ENCODE measurements around the gene MYO5B. TPM values are rescaled to one million over a fixed set of nuclear protein-coding genes. Genes with fewer than 3 reads are reported as not detected.
"Not testable (repeated sequence)": the region's sequence is repeated elsewhere in the genome, so short reads cannot be mapped to it uniquely, and the experiment has no call there.

MYO5B gene
- polyA plus RNA-seq, 4 donors = 6.2 to 30.2 (median 28.3) TPM

DNA sequence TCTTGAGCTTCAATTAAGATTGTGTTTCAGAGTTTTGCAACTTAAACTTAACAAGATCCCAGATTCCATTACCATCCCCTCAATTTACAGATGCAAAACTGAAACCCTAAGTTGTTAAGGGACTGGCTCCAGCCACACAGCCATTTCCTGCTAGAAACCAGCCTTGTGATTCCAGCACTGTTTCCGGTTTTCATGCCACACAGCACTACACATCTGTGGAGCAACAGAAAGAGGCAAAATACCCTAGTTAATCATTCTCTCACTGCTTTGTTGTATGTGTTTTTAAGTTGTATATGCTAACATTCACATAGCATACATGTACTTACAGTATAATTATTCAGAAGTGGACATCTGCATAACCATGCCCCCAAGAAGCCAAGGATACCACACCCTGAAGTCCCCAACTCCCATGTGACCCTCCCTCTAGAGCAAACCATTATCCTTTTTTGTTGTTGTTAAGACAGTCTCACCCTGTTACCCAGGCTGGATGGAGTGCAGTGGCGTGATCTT is 87.4 kb downstream of the MYO5B start:
- DNase-seq (ENCODE audit: low read depth in 4 of 4, low spot score in 3 of 4) = no peak

DNA sequence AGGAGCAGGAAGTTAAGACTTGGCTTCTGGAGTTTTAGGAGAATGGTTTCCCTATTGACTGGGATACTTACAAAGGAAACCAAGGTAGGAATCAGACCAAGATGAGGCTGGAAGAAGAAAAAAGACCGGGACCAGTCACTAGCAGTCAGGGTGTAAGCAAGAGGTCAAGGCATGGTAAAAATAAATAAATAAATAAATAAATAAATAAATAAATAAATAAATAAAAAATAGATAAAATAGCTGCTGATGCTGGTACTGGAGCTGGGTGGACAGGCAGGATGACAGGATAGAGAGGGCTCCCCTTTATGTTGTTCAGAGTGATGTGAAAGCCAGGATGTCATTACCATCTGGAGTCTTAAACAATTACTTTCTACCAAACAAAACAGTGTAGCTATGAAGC is 89.9 kb downstream of the MYO5B start:
- DNase-seq (ENCODE audit: low read depth in 4 of 4, low spot score in 3 of 4) = no peak

DNA sequence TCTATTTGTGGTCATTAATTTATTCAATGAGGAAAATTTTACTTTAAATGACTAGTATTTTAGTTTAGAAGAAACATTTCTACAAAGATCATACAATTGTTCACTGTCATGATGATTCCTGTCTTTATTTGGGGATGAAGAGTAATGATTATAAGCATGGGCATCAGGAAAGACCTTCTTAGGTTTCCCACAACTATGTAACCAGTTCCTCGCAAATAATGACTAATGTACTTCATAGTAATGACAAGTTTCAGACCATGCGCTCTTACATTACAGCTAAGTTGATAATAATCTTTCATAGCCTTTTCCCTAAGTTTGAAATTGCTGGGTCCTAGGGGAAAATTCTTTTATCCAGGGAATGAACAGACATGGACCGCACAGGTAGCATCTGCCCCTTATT is 90.5 kb downstream of the MYO5B start:
- DNase-seq (ENCODE audit: low read depth in 4 of 4, low spot score in 3 of 4) = no peak

DNA sequence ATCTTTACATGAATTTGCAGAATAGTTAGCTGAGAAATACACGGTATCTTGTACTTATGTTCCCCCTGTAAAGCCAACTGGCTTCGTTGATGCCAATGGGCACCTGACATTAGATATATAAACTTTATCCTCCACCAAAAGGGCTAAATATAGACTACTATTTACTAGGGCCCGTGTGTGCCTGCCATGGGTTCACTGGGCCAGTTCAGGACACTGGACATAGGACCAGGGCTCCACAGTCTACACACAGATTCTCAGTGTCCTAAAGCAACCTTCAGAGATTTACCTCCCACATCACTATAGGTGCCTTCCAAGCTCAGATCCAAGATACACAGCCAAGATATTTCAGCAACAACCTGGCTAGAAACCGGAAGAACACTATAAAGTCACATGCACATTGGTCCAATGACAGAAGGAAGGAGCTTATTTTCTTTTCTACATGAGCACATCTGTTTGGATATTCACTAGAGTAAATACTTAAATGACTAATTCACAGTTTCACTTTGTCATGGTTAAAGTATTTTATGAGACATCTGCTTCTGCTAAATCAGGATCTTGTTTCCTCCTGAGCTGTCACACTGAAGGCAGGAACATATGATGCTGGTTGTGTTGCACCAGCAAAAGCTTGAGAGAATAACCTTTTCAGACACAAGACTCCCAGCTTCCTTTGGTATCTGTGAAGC is 95.1 kb downstream of the MYO5B start:
- no peak for DNase-seq (ENCODE audit: low read depth in 4 of 4, low spot score in 3 of 4)

DNA sequence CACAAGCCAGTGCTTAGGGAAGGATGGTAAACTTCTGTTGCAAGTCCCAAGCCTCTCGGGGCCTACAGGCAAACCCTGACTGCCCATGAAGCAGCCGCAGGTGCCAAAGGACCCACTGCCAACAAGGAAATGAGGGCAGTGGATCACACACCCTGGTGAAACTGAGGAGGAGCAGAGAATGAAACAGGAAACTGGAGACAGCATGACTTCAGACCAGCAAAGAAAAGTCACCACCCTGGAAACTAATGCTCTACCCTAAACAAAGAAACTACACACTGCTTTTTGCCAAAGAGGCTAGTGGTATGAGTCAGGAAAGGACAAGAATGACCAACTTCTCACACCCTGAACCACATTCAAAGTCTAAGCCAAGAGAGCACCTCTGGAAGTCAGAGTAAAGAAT is 97.2 kb downstream of the MYO5B start:
- no peak for DNase-seq (ENCODE audit: low read depth in 4 of 4, low spot score in 3 of 4)

DNA sequence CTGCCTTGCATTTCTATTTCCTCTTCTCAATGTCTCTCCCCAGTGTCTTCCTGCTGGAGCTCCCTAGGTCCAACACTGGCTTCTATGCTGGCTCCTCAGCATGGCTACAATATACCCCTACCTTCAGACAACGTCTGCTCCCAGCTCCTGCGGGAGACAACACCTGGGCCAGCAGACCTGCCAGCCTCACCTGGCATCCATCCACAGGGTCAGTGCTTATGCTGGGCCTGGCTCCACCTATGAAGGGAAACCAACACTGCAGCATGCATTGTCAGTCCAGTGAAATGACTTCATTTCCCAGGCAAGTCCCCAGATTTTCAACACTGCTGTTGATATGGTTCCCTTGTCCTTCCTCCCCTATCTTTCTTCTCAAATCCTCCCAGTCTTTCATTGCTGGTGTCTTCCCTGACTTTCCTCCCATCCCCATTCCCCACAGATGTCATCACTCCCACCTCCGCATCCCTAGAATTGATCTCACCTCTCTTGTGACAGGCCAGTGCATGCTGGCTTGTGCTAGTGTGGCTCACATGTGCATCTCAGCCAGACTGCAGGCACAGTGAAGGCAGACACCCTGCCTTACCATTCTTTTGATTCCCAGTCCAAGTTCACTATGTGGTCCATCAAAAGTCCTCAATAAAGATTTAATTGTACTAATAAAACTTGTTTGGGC is 98.0 kb downstream of the MYO5B start:
- no peak for DNase-seq (ENCODE audit: low read depth in 4 of 4, low spot score in 3 of 4)

DNA sequence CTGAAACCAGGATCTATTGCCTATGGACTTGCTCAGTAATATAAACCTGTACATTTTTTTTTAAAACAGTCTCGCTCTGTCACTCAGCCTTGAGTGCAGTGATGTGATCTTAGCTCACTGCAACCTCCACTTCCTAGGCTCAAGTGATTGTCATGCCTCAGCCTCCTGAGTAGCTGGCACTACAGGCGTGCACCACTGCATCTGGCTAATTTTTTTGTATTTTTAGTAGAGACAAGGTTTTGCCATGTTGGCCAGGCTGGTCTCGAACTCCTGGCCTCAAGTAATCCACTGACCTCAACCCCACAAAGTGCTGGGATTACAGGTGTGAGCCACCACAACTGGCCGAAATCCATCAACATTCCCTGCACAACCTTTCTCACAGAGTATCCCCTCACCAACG is 100.2 kb downstream of the MYO5B start:
- DNase-seq (ENCODE audit: low read depth in 4 of 4, low spot score in 3 of 4) = not testable (repeated sequence)

DNA sequence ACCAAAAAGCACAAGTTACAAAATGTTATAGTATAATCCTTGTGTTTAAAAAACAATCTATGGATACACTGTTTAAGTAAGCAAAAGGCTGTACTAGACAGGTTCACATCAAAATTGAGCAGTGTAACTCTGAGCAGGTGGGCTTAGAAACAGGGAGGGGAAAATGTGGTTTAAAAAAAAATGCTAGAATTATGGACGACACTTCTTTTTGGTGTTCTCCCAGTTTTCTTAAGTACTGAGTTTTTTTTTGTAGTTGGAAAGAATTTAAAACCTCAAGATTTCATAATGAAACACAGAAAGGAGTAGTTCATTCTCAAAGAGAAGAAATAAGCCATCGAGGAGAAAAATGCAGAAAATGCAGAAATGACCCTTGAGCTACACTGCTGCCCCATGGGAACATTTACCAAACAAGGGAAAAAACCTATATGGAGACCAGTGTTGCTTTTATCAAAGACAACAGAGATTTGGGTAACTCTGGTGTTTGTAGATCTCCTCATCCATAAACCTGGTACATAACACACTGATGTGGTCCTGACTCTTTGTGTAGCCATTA is 100.7 kb downstream of the MYO5B start:
- no peak for DNase-seq (ENCODE audit: low read depth in 4 of 4, low spot score in 3 of 4)

DNA sequence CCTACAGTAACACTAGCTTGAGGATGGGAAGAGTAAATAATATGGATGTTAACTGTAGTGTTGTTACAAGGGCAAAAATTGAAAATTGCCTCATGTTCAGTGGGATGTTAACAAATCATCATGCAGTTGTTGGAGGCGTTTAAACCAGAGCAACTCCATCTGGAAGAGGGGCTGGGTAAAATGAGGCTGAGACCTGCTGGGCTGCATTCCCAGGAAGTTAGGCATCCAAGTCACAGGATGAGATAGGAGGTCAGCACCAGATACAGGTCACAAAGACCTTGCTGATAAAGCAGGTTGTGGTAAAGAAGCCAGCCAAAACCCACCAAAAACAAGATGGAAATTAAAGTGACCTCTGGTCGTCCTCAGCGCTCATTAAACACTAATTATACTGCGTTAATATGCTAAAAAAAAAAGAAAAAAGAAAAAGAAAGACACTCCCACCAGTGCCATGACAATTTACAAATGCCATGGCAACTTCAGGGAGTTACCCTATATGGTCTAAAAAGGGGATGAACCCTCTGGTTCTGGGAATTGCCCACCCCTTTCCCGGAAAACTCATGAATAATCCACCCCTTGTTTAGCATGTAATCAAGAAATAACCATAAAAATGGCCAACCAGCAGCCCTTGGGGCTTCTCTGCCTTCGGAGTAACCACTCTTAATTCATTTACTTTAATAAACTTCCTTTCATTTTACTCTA is 101.4 kb downstream of the MYO5B start:
- DNase-seq (ENCODE audit: low read depth in 4 of 4, low spot score in 3 of 4) = no peak

DNA sequence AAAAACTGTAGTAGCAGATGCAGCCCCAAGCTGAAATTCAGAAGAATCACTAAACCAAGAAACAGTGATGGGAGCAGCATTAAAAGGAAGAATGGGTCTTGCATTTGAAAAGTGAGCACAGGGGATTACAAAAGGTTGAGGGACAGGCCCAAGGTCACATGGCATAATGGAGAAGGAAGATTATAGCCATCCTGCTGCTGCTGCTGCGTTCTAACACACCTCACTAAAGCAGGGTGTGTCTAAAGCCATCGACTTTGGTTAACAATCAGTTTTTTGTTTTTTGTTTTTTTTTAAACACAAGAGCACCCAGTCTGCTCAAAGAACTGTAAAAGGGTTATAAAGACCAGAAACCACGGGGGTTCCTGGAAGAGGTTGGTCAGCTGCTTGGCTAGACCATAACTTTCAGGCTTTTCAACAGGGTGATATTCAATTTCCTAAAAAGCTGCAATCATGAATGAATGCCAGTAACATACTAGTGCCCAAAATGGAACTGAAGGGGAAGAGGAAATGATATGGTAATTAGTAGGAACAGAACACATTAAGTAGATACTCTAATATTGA is 102.6 kb downstream of the MYO5B start:
- DNase-seq (ENCODE audit: low read depth in 4 of 4, low spot score in 3 of 4) = no peak

DNA sequence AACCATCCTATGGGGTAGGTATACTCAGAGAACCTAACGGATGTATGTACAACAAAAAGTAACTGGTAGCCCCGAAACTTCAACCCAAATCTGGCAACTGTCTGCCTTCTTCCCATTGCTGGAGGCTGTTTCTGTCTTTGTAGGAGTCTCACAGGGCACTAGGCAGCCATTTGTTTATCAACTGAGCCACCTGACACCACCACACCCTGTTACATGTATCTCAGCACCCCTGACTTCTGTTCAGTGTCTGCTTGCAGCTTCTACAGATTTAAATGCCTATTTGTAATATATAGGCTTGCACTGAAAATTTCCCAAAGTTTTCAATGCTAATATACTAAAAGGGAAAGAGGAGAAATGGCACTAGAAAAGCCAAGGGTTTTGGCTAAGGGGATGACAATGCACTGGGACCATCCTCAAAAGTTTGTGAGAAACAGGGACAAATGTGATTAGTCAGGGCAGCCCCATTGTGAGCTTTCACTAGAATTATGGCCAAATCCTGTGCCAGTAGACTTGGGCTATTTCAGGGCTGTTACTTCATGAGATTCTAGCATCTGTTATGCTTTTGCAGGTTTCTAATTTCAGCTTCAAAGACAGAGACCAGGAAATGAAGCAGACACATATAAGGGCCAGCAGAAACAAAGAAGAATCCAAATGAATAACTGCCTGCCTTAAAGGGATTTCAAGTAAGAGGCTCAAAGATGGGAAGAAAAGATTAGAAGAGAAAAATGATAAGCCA is 103.3 kb downstream of the MYO5B start:
- no peak for DNase-seq (ENCODE audit: low read depth in 4 of 4, low spot score in 3 of 4)

DNA sequence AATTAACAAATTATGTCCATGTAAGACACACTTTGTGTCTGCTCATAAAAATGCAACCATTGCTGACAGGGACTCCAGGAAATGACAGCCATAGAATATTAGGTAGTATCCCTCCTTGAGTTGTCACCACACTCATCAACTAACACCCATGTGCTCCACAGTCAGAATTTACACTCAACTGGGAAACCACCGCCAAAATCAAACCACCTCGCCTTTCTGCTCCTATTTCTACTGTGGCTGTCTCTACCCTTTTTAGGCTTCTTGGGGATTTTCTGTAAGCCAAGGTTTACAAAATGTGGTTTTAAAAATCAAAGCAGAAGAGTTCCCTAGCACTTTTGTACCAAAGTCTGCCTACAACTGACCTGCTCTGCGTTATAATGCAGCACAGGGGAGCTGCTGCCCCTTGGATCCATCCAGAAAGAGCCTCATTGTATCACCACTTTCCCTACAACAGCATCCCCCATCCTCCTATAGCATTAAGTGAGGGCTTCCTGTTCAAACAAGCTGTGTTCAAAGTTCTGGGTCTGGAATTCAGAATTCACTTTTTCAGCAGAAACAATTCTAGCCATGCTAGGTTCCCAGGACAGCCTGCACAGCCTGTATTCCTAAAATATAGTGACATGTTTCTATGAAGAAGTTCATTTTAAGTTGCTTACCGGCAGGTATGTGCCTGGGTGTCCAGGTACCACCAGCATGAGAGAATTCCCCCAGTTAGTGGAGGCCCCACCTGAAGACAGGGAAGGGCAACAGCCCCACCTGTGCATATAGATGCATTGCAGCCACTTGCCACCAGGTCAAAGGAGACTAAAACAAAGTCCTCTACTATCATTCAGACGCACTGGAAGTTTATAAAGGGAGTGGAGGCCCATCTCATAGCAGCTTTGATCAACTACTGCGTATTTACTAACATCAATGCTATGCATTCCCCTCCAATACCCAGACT is 104.3 kb downstream of the MYO5B start:
- DNase-seq (ENCODE audit: low read depth in 4 of 4, low spot score in 3 of 4) = no peak

DNA sequence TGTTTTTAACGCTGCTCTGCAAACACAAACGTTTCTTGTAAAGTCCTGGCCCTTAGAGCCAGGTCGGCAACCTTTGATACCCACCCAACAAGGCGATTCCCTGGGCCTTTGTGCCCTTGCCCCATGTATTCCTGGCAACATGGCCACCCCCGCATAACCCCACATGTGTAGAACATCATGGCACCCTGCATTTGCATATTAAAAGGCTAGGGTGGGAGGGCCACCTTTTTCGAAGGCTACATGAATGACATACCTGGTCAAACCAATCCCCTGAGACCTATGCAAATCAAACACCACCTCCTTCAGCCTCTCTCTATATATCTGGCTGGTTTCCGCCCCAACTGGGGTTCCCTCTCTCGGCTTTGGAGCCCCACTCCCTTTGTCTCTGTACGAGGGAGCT is 105.2 kb downstream of the MYO5B start:
- no peak for DNase-seq (ENCODE audit: low read depth in 4 of 4, low spot score in 3 of 4)

DNA sequence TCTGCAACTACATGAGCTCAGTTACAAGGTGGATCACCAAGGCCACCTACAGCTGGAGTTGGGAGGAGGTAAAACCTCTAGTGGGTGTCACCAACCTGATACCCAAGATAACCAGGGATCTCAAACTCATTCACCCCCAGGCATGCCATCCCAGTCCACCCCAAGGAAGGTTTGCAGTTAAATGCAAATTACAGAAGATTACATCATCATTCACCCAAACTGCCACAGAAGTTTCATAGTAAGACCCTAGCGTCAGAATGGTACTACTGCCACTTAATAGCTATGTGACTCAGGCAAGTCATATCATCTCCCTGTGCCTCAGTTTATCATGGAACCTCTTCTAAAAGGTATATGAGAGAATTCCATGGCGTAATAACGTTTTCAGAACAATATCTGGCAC is 111.2 kb downstream of the MYO5B start:
- no peak for DNase-seq (ENCODE audit: low read depth in 4 of 4, low spot score in 3 of 4)

DNA sequence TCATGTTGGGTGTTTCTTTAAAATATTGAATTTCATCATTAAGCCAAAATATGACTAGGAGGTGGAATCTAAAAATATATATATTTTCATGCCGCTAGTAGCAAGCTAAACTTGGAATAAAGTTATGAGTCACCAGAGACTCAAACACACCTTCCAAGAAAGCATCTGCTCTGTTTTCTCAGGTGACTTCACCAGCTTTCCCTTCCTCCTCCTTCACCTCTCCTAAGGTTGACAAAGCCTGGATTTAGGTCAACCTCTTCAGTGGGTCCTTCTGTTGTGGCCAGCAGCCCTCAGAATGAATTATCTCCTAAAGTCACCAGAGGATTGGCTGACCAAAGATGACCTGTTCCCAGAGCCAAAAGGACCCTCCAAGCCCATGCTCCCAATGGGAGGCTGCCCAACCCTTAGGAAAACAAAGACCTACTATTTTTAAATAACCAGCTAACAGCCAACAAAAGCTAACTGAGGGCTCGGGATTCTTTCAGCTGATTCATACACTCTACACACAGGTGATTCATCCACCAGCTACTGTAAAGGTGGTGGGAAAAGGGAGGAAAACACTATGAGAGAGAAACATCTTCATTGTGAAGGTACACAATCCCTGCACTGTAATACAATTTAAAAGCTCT is 113.9 kb downstream of the MYO5B start:
- DNase-seq (ENCODE audit: low read depth in 4 of 4, low spot score in 3 of 4) = no peak

DNA sequence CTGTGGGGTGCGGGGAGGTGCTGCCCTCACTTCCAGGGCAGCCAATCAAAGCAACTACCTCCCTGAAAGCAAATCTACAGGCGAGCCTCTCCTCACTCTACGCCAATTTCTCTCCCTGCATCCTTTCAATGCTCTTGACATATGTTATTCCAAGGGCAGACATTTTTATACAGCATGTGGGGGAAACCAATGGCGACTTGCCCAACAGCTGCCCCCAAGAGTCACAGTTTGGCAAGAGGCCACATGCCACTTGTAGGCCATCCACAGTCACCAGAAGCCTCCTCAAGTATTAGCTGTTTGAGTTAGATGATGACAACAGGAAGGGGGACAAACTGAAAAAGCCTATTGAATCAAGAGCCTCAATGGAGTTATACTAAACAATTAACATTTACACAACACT is 114.6 kb downstream of the MYO5B start:
- no peak for DNase-seq (ENCODE audit: low read depth in 4 of 4, low spot score in 3 of 4)

DNA sequence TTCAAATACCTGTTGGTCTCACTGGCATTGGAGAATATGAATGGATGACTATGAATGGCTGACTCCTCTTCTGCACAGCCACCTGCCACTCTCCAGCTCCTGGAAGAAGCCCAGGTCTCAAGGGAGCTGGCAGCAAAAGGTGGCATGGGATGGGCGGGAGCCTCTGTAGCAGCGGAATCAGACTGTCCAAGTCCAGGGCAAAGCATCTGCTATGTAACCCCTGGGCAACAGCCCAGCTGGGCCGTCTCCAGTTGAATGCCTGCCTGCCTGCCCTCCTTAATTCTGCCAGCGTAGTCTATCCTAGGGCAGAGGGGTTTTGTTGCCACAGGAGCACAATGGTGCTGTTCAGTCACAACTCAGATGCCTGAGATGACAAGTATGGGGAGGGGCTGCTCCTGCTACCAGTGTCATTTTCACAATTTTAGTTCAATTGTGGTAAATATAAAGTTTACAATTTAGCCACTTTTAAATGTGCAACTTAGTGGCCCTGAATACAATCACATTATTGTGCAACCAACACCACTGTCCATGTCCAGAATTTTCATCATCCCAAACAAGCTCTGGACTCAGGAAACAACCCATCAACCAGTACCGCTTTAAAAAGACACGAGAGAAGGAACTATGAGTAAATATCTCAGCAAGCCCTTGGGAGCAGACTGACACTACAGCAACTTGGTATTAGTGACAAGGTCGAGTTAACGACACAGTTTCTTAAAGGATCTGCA is 115.2 kb downstream of the MYO5B start:
- no peak for DNase-seq (ENCODE audit: low read depth in 4 of 4, low spot score in 3 of 4)

DNA sequence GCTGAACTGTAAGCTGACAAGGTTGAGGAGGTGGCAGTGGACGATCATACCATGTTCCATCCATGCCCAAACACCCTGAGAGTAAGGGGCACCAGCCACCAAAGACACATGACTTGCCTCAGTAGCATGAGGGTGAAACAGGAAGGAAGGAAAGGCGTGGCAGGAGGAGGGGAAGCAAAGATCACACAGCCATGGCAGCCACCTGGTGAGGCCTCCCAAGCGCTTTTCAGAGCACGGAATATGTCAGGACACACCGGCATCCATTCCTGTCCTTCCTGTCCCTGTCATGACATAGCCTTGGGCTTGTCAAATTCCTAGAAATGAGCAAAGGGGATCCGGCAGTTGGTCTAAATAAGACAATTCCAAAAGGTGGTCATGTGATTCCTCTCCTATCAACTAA is 118.7 kb downstream of the MYO5B start:
- no peak for DNase-seq (ENCODE audit: low read depth in 4 of 4, low spot score in 3 of 4)

All from left renal pelvis (tissue), 4 donors.